Left ventricle myocardium inferior (tissue), 1 donor: ENCODE data around the gene TUBAL3. TPM values are rescaled to one million over a fixed set of nuclear protein-coding genes. Genes with fewer than 3 reads are reported as not detected.
"Not testable (repeated sequence)": the region's sequence is repeated elsewhere in the genome, so short reads cannot be mapped to it uniquely, and the experiment has no call there.

ENCODE experiments used
- DNase-seq: peaks from one replicate; pipeline ENCODE4 v3.0.0-alpha.2; 2020
- H3K27ac ChIP-seq: fragments of 200-600 bp; replicated peaks from 2 replicates; pipeline ENCODE4 v1.8.0; 2021
- H3K27me3 ChIP-seq: fragments of 200-600 bp; 2 replicates; pipeline ENCODE4 v1.8.0; 2021; ENCODE audit warnings: low read depth
- H3K36me3 ChIP-seq: fragments of 200-600 bp; 2 replicates; pipeline ENCODE4 v1.8.0; 2021
- H3K4me1 ChIP-seq: fragments of 200-600 bp; 2 replicates; pipeline ENCODE4 v1.8.0; 2021
- H3K4me3 ChIP-seq: fragments of 200-600 bp; 2 replicates; pipeline ENCODE4 v1.8.0; 2021; ENCODE audit warnings: mild to moderate bottlenecking, moderate library complexity
- H3K9me3 ChIP-seq: fragments of 200-600 bp; replicated peaks from 2 replicates; pipeline ENCODE4 v1.8.0; 2021
- intact Hi-C: fragments of 100-400 bp; cut with micrococcal nuclease; formaldehyde crosslinking; loops from one replicate; pipeline ENCODE4 v1.11.0; 2022
- total RNA-seq: library from RNA; stranded (reverse); fragmentation: NEBNext Ultra II Directional; extraction: Animal tissue kit (Norgen Biotek cat#: 25700); gene quantifications from one replicate; pipeline ENCODE4 v1.2.1, GENCODE V29; 2021
- TF ChIP-seq, protein P1 (sequence below): fragments of 200-600 bp; IDR thresholded peaks from 2 replicates; pipeline ENCODE4 v1.8.0; 2021; ENCODE audit warnings: antibody characterized with exemption, mild to moderate bottlenecking, borderline replicate concordance
- donor health status: DM: no; HTN: yes; CAD: no; lungs with severe emphysema.

The TUBAL3 gene
- total RNA-seq, 1 donor from 2014 or later, result 0.36 TPM

GRCh38 chr10:5390607-5391205 lies 13.9 kb downstream of the TUBAL3 start:
- TF ChIP-seq, protein P1, sequence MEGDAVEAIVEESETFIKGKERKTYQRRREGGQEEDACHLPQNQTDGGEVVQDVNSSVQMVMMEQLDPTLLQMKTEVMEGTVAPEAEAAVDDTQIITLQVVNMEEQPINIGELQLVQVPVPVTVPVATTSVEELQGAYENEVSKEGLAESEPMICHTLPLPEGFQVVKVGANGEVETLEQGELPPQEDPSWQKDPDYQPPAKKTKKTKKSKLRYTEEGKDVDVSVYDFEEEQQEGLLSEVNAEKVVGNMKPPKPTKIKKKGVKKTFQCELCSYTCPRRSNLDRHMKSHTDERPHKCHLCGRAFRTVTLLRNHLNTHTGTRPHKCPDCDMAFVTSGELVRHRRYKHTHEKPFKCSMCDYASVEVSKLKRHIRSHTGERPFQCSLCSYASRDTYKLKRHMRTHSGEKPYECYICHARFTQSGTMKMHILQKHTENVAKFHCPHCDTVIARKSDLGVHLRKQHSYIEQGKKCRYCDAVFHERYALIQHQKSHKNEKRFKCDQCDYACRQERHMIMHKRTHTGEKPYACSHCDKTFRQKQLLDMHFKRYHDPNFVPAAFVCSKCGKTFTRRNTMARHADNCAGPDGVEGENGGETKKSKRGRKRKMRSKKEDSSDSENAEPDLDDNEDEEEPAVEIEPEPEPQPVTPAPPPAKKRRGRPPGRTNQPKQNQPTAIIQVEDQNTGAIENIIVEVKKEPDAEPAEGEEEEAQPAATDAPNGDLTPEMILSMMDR, result no peak
- H3K4me1 ChIP-seq, result no peaks in the 10 kb centered on the region
- no peaks in the 10 kb centered on the region for H3K36me3 ChIP-seq
- no peak overlapping the region for H3K4me3 ChIP-seq
- intact Hi-C loops, result no loop called here
- peaks cover 38% of the 10 kb centered on the region for H3K9me3 ChIP-seq
- H3K27me3 ChIP-seq, result no peaks in the 10 kb centered on the region
- no peak for DNase-seq
- H3K27ac ChIP-seq, result no peak overlapping the region

DNA sequence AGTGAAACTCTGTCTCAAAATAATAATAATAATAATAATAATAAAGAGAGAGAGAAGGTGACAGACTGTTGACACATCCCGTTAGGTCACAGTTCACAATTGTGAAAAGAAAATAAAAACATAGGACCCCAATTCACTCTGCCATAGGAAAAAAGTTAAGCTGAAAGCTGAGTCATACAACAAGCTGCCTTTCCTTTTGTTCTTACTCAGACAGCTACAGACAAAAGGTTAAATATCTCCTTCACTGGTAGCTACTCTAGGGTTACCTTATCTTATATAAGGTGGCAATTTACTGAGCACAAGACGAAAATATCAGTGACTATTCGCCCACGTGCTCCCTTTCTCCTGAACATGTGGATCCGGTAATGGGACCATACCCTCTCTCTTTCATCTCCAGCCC lies 17.5 kb downstream of the TUBAL3 start:
- intact Hi-C loops, result no loop called here

DNA sequence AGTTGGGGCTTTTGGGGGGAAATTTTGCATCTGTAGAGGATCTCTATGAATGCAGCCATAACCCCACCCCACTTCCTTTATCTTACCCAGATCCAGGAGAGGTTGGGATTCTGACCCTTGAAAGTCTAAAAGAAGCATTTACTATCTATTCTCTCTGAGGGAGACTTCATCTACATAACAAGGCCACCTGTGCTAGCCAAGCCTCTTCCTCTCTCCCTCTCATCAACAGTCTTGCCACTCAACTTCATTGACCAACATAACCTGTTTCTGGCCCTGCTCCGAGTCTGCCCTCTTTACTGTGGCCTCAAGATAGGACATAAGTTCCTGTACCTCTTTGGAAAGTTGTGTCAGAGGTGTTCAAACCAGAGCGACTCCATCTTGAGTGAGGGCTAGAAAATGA lies 19.4 kb downstream of the TUBAL3 start:
- Histone ChIP-seq H3K27ac (no peak overlapping the region), H3K9me3 (peaks cover 16% of the 10 kb centered on the region), H3K4me1 (no peaks in the 10 kb centered on the region), H3K27me3 (peaks cover 5% of the 10 kb centered on the region), H3K4me3 (no peak overlapping the region), H3K36me3 (no peaks in the 10 kb centered on the region)
- TF ChIP-seq, protein P1, result no peak
- DNase-seq, result no peak
- intact Hi-C loops, result no loop called here

More for the DNA sequence above, 17.5 kb downstream of the TUBAL3 start:
- Histone ChIP-seq H3K27me3 (peaks cover under 1% of the 10 kb centered on the region), H3K9me3 (peaks cover 36% of the 10 kb centered on the region), H3K4me3 (no peak overlapping the region), H3K4me1 (no peaks in the 10 kb centered on the region), H3K36me3 (no peaks in the 10 kb centered on the region), H3K27ac (no peak overlapping the region)
- no peak for DNase-seq
- TF ChIP-seq, protein P1, result no peak

DNA sequence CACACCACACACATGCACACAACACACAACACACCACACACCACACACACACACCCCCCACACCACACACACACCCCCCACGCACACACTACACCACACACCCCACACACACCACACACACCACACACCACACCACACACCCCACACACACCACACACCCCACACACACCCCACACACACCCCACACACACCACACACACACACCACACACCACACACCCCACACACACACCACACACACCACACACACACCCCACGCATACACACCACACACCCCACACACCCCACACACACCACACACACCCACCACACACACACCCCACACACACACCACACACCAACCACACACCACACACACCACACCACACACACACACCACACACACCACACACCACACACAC lies 23.4 kb downstream of the TUBAL3 start:
- TF ChIP-seq, protein P1, result no peak
- H3K4me3 ChIP-seq, result no peak overlapping the region
- H3K9me3 ChIP-seq, result peaks cover 5% of the 10 kb centered on the region
- intact Hi-C loops, result no loop called here
- peaks cover 5% of the 10 kb centered on the region for H3K27me3 ChIP-seq
- no peaks in the 10 kb centered on the region for H3K4me1 ChIP-seq
- no peak overlapping the region for H3K27ac ChIP-seq
- DNase-seq, result no peak
- no peaks in the 10 kb centered on the region for H3K36me3 ChIP-seq

GRCh38 chr10:5380395-5380794 lies 24.2 kb downstream of the TUBAL3 start:
- DNase-seq, H3K4me3 ChIP-seq, H3K27me3 ChIP-seq, H3K36me3 ChIP-seq, H3K9me3 ChIP-seq, H3K4me1 ChIP-seq, H3K27ac ChIP-seq, intact Hi-C loops: not testable (repeated sequence)

DNA sequence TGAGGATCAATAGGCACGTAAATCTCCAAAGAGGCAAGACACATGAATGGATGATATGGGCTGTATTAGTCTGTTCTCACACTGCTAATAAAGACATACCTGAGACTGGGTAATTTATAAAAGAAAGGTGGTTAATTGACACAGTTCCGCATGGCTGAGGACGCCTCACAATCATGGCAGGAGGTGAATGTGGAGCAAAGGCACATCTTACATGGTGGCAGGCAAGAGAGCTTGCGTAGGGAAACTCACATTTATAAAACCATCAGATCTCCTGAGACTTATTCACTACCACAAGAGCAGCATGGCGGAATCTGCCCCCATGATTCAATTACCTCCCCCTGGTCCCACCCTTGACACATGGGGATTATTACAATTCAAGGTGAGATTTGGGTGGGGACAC lies 25.4 kb downstream of the TUBAL3 start:
- H3K36me3 ChIP-seq, H3K4me1 ChIP-seq, intact Hi-C loops, H3K27me3 ChIP-seq, DNase-seq, H3K4me3 ChIP-seq, H3K27ac ChIP-seq, H3K9me3 ChIP-seq: not testable (repeated sequence)
